Measurements from ENCODE around the gene MGMT.

MGMT gene

DNA sequence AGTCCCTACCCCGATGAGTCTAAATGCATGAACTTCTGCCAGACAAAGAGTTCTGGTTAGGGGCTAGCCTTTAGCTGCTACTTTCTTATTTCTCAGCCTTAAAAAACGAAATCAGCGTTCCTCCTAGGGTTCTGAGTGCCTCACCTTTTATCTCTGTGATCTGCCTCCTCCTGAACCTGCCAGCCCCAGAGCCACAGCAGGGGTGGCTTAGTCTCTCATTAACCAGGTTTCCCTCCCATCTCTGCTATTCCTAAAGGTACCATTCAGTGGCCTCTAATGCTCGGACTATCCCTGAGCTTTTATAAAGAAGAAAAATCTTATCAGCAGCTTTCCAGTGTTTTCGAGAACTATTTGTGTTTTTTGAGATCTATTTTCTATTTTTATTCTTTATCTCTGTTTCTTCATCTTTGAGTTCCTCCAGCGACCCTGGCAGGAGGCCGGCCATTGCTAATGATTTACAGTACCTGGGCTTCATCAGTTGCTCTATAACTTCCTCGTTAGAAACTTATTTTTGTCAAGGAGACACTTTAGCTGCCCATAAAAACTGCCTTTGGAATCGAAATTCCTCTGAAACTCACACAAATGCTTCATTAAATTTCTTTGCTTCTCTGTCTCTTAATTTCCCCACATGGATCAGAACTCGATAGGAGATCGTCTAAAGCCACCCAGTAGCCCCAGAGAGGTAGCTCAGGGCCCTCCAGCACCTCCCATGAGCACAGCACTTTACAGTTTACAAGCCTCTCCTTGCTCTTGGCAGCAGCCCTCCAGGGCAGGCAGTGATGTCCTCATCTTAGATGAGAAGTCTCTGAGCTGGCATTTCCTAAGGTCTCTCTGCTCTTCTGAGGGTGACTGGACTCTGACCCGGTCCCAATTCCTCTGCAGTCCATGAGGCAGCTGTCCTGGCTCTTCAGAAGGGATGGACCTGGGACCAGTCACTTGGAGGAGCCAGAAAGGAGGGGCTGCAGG lies 347.9 kb downstream of the MGMT start:
- Histone ChIP-seq H3K9ac (no peak overlapping the region), H4K20me1 (no peaks in the 10 kb centered on the region), H3K27me3 (no peaks in the 10 kb centered on the region), H3K9me3 (replicated peaks in 1 of 11) (peaks cover 5 to 20% (median 15%) of the 10 kb centered on the region in 11 experiments; a peak in 20 of 22 replicates), H3K4me3 (no peak overlapping the region), H3K4me2 (peak overlapping the region in 4 of 11 experiments; percentile 4 to 31 (median 30); a peak in 7 of 22 replicates), H3K27ac (no peak overlapping the region), H3K4me1 (peaks cover 0 to 11% (median 5%) of the 10 kb centered on the region in 10 experiments; a peak in 6 of 20 replicates), H3K36me3 (0 out of 22 replicates have a peak, but pooled peaks cover 0 to 5% (median 0%) of the 10 kb centered on the region in 11 experiments)
- no peak for TF ChIP-seq Cebpa-rat (IDR thresholded peaks at IDR 0.05)

DNA sequence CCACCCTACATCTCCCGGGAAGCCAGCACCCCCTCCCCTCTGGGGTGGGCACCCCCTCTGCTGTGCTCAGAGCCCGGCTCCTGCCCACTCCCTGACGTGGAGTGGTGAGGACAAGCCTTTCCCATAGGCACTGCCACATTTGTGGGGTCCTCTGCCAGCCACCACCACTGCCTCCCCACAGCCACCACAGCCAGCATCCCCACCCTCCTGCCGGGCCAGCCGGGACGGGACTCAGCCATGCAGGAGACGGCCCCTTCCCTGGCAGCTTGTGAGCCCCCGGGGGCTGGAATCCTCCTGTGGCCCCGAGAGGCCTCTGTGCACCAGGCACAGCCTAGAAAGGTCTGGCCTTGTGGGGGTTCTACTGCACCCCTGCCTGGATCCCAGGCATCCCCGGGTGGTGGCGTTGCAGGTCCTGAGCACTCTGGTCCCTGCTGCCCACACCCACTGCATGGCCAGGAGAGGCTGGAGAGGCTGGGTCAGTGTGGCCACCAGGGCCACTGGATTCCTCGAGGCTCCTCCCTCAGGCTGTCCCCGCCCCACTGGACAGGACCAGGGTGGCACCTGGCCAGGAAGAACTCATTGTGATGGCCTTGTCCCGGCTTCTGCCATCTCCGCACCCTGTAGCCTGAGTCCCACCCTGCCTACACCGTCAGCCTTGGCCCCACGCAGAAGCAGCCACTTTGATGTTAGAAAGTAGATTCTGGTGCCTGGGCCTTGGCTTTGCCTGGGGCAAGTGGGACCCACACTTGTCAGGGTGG lies 349.0 kb downstream of the MGMT start:
- H3K9ac ChIP-seq: no peak overlapping the region
- peaks cover 5 to 20% (median 15%) of the 10 kb centered on the region in 11 experiments; a peak in 20 of 22 replicates for H3K9me3 ChIP-seq (replicated peaks in 1 of 11)
- H3K4me2 ChIP-seq: peak overlapping the region in 5 of 11 experiments; percentile 4 to 31 (median 29); a peak in 8 of 22 replicates
- peaks cover 0 to 11% (median 5%) of the 10 kb centered on the region in 10 experiments; a peak in 6 of 20 replicates for H3K4me1 ChIP-seq
- TF ChIP-seq Cebpa-rat (IDR thresholded peaks at IDR 0.05): no peak
- no peak overlapping the region for H3K4me3 ChIP-seq
- H4K20me1 ChIP-seq: no peaks in the 10 kb centered on the region
- no peak overlapping the region for H3K27ac ChIP-seq
- H3K27me3 ChIP-seq: no peaks in the 10 kb centered on the region
- H3K36me3 ChIP-seq: 0 out of 22 replicates have a peak, but pooled peaks cover 0 to 5% (median 0%) of the 10 kb centered on the region in 11 experiments

DNA sequence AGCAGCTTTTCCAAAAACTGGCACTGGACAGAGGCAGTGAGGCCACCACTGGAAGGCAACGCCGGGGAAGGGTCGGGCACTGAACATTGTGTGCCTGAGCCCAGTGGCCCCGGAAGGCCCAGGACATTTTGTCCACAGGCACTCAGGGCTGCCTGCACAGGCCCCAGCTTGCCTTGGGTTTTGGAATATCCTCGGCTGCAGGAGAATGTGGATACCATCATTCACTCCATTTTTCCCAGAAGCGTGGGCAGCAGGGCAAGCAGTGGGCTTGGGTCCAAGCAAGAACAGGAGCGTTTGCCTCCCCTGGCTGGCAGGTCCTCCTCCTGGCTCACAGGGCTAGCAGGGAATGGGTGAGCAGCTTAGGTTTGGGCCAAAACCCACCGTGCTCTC lies 349.6 kb downstream of the MGMT start:
- H3K9me3 ChIP-seq (replicated peaks in 1 of 11): peaks cover 5 to 20% (median 15%) of the 10 kb centered on the region in 11 experiments; a peak in 20 of 22 replicates
- 0 out of 22 replicates have a peak, but pooled peaks cover 0 to 5% (median 0%) of the 10 kb centered on the region in 11 experiments for H3K36me3 ChIP-seq
- H3K9ac ChIP-seq: no peak overlapping the region
- no peaks in the 10 kb centered on the region for H3K27me3 ChIP-seq
- H3K4me1 ChIP-seq: peaks cover 0 to 11% (median 5%) of the 10 kb centered on the region in 10 experiments; a peak in 6 of 20 replicates
- no peak for TF ChIP-seq Cebpa-rat (IDR thresholded peaks at IDR 0.05)
- H3K27ac ChIP-seq: no peak overlapping the region
- H3K4me2 ChIP-seq: no peak overlapping the region
- no peaks in the 10 kb centered on the region for H4K20me1 ChIP-seq
- H3K4me3 ChIP-seq: no peak overlapping the region

Data from BLaER1 treated with 17β-estradiol and CSF1 and Interleukin-3, amounts not matched to agents 10 nM and 100 nM (cell line).